ENCODE data around the gene TMEM120B.
A peak's percentile ranks its signal among the peaks of the same experiment; 100 is the strongest.
"Not testable (repeated sequence)": the region's sequence is repeated elsewhere in the genome, so short reads cannot be mapped to it uniquely, and the experiment has no call there.

TMEM120B gene

DNA sequence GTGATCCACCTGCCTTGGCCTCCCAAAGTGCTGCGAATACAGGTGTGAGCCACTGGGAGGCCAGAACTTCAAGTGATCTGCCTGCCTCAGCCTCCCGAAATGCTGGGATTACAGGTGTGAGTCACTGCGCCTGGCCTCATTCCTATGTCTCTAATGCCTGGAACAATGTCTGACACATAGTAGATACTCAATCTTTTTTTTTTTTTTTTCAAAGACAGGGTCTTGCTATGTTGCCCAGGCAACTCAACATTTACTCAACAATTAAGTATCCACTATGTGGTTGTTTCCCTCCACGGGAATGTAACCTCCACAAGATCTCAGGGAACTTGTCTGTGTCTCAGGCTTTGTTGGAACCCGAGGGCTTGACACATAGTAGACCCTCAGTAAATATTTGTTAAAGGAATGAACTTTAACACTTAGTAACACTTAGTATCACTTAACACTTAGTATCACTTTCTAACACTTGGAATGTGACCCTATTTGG lies 3.0 kb upstream of the TMEM120B start:
- DNase-seq = no peak

DNA sequence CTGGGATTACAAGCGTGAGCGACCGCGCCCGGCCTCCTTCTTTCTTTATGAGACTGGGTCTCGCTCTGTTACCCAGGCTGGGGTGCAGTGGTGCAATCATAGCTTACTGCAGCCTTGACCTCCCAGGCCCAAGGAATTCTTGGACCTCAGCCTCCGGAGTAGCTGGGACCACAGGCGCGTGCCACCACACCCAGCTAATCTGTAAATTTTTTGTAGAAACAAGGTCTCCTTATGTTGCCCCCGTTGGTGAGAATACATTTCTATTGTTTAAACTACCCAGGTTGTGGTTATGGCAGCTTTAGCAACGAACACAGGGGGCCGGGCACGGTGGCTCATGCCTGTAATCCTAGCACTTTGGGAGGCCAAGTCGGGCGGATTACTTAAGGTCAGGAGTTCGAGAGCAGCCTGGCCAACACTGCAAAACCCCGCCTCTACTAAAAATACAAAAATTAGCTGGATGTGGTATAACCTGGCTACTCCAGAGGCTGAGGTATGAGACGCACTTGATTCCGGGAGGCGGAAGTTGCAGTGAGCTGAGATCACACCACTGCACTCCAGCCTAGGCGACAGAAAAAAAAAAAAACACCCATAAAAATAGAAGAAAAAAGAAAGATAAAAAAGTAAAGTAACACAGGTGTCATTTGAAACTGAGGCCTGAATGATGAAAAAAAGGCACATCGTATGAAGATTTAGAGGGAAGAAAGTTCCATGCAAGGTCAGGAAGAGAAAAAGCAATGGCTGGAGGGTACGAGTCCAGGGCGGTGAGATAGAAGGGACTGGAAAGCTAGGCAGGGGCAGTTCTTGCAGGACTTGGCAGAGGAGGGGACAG lies 977 bp upstream of the TMEM120B start:
- DNase-seq = no peak

DNA sequence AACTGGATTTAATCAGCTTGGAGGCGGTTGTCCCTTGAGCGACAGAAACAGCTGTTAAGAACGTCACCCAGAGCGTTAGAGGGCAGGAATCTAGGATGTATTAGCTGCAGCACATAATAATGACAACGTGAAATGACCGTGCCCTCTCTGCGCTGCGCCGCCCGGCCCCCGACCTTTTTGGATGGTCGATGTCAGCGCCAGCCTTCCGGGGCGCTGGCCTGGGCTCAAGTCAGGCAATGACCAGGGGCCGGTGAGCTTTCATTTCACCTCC lies 427 bp upstream of the TMEM120B start:
- DNase-seq = peak; percentile 24

DNA sequence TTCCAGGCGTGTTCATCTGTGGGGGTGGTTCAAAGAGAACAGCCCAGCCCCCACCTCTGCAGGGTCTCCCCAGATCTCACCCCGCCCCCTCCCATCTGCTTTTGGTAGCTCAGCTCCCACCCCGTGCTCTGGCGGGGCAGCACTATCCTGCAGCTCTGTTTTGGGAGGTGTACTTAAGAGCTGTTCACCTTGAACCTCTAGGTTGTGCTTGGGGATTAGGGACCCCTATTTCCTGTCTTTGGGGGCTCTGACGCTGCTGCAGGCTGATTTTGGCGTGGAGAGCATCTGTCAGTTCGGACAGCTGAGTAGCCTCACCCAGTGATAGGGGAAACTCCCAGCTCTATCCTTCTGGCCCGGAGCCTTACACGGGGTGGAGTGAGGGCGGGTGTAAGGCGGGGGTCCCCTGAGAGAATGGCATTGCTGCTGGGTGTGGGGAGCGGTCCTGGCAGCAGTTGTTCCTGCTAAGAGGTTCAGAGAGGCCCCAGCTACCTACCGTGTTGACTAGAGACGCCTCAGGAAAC lies 765 bp downstream of the TMEM120B start:
- no peak for DNase-seq

DNA sequence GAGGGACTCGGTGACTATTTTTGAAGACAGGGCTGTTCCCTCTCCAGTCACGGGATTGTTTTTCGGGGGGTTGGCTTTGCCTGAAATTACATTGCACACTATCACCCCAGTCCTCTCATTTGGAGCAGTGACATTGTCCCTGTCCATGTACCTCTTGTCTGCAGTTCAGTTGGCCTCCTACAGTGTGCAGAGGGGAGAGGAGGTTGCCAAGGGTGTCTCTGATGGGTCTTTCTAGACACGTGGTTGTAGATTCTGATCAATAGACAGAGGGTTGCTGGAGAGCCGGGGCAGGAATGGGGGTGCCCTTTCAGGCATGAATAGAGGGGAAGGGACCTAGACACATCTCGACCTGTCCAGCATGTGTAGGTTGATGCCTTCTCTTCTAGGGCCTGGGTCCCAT lies 1.2 kb downstream of the TMEM120B start:
- DNase-seq = no peak

DNA sequence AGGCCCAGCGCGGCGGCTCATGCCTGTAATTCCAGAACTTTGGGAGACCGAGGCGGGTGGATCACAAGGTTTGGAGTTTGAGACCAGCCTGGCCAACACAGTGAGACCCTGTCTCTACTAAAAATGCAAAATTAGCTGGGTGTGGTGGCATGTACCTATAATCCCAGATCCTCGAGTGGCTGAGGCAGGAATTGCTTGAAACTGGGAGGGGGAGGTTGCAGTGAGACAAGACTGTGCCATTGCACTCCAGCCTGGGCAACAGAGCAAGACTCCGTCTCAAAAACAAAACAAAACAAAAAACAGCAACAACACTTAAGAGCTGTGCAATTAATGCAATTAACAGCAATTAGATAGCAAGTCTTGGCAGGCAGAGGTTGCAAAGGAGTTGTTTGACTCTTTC lies 2.5 kb downstream of the TMEM120B start:
- not testable (repeated sequence) for DNase-seq

DNA sequence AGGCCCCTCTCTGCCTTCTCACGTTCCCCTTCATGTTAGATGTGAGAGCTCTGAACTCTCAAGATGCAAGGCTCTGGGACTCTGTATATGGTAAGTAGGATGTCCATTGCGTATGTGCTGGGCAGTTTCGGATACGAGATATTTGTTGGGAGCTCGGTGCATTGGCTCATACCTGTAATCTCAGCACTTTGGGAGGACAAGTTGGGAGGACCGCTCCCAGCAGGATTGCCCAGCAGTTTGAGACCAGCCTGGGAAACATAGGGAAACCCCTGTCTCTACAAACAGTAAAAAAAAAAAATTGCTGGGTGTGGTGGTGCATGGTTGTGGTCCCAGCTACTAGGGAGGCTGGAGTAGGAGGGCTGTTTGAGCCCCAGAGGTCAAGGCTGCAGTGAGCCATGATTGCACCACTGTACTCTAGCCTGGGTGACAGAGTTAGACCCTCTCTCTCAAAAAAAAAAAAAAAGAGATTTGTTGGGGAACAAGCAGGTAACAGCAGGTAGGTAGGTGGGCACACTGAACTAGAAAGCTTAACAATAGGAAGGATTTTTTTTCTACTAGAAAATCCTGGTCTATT lies 3.4 kb downstream of the TMEM120B start:
- no peak for DNase-seq

DNA sequence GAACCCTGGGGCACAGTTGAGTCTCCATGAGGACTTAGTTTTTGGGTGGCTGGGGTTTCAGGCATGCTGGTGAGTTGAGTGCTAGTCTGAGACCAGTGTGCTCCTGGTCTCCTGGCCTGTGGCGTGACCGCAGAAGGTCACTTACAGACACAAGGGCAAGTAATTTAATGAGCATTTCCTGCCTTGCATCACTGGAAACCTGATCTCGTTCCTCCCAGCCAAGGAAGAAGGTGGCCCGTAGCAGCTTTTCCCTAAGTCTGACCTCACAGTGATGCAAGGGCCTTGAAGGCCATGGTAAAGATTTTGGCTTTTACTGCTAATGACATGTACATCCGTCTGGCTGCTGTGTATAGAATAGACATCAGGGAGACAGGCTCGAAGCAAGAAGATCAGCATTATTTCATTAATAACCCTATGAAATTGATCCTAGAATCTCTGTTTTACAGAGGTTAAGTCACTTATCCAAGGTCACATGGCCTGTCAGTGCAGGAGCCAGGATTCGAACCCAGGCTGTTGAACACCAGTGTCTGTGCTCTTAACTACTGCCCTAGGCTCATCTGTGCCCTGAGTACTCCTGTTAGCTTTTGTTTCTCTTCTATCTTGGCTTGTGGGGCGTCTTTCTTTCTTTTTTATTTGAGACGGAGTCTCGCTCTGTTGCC lies 4.6 kb downstream of the TMEM120B start:
- no peak for DNase-seq

DNA sequence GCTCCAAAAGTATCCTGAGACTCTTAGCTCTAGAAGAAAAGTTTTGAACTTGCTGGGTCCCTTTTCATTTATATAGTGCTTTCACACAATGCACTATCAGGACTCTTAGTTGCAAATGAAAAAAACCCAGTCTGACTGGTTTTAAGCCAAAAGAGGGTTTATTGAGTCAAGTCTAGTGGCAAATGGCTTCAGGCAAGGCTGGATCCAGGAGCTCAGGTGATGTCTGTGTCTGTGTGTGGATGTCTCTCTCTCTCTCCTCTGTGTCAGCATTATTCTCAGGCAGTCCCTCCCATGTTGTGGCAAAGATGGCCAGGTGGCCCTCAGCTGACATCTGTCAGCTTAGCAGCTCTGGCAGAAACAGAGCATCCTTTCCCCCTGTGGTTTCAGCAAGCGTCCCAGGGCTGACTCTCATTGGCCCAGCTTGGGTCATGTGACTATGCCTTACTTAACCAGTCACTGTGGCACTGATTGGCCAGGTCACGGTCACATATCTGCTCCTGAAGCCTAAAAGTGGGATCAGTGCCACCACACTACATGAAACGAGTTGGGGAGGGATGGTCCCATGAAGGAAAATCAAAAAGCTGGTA lies 6.2 kb downstream of the TMEM120B start:
- DNase-seq = no peak

DNA sequence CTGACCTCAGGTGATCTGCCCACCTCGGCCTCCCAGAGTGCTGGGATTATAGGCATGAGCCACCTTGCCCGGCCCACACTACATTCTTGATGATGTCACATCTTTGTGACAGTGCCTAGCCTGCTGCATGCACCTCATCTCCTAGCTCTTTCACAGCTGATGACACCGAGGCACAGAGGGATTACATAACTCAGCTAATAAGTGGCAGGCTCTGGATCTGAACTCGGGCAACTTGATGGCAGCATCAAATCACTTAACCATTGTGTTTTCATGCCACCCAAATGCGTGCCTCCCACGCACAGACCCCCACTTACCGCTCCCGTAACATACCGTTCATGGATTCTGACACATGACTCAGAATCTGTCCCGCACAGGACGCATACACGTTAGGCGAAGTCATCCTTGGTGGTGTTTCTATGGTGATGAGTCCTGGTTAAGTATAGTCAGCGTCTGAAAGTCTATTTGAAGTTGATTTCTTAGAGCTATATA lies 7.4 kb downstream of the TMEM120B start:
- DNase-seq = no peak

DNA sequence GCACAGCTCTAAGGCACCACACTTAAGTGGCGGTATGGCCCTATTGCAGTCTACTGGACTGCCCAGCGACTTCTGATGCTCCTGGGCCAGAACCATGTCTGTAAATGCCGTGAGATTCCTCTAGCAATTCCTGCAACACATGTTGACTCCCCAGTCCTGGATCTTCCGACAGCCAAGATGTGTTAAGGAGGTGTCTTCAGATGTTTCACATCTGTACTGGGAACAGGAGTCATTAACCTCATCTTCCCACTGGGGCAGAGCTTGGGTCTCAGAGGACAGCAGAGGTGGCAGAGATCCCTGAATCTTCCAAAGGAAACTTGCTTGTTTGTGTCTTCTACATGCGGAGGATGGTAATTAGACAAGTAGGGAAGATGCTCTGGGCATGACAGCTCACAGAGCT lies 8.2 kb downstream of the TMEM120B start:
- DNase-seq = no peak

DNA sequence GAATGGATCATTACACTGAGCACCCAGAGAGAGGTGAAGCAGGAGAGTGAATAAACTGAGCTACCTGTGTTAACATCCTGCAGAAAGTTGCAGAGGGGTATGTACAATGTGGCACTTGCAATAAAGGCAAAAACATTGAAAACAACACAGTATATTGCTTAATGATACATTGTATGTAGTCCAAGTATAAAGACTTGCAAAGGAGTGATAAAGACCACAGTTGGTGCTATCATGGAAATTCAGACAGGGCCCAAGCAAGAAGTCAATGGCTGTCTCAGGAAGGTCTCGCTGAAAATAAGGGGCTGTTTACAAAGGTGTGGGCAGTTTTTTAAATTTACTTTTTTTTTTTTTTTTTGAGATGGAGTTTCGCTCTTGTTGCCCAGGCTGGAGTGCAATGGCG lies 10.0 kb downstream of the TMEM120B start:
- DNase-seq = no peak

DNA sequence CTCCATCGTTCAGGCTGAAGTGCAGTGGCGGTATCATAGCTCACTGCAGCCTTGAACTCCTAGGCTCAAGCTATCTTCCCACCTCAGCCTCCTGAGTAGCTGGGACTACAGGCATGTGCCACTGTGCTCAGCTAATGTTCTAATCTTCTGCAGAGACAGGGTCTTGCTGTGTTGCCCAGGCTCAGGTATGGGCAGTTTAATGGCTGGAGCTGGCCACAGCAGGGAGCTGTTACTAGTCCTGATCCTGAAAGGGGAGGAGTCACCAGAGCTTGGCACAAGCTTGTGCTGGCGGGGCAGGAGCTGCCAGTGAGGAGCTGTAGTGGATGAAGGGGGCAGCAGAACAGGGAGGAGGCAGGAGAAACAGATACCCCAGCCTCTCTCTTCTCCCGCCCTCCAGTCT lies 10.6 kb downstream of the TMEM120B start:
- DNase-seq = no peak

DNA sequence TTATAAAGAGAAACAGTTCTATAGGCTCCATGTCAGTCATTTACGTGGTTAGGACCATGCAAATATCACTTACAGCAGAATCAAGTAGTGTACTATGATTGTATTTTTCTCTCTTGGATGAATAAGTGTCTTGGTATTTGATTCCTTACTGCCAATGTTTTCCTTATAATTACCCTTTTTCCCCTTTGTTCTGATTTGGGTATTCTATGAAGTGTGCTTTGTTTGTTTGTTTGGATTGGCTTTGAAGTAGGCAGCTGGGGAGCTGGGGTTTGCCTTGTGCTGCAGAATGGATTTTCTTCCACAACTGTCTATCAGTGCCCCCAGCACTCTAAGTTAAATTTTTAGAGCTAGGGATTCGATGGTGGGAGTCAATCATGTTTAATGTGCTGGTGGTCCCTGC lies 12.4 kb downstream of the TMEM120B start:
- DNase-seq = no peak

DNA sequence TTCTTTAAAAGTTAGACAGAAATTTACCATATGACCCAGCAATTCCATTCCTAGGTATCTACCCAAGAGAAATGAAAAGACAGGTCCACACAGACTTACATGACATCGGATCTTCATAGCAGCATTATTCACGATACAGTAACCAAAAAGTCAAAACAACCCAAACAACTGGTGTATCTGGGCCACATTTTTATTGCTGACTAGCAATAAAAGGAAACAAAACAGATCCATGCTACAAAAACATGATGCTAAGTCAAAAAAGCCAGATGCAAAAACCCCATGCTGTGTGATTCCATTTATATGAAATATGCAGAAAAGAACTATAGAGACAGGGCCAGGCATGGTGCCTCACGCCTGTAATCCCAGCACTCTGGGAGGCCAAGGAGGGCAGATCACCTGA lies 12.9 kb downstream of the TMEM120B start:
- DNase-seq = no peak

DNA sequence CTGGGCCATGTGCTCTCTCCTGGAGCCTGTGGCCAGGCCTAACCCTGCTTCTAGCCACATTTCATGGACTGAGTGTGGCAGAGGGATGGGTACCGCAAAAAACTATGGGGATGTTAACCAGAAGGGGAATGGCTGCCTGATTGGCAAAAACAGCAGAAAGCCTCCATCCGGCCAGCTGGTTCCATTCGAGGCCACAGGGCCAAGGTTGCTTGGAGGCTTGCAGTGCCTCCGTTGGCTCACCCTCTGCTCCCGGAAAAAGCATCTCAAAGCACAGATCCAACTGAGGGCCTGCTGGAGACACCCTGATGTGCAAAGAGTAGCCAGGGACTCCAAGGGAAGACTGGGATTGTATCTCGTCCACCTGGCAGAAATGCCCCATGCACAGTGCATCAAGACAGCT lies 16.5 kb downstream of the TMEM120B start:
- DNase-seq = no peak

DNA sequence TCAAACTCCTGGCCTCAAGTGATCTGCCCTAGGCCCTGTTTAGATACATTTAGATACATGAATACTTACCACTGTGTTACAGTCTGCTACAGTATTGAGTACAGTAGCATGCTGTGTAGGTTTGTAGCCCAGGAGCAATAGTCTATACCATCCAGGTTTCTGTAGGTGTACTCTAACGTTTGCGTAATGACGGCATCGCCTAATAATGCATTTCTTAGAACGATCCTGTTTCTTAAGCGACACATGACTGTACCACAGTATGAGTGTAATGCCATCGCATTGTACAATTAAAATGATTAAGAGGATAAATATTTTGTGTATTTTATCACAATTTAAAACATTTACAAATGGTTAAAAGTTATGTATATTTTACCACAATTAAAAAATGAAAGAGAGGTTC lies 18.9 kb downstream of the TMEM120B start:
- no peak for DNase-seq

DNA sequence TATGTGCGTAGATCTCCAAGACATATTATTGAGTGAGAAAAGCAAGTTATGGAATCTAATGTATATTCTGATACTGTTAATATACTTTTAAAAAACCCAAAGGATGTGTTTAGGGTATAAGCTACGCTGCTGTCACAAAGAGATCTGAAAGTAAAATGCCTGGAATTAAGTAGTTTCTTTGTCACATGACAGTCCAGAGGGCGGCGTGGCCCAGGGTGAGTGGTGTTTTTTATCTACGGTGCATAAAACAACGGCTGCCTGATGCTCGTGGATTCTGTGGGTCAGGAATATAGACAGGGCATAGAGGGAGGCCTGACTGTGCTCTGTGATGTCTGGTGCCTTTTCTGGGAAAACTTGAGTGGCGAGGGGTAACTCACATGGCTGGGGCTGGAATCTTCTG lies 21.3 kb downstream of the TMEM120B start:
- no peak for DNase-seq

DNA sequence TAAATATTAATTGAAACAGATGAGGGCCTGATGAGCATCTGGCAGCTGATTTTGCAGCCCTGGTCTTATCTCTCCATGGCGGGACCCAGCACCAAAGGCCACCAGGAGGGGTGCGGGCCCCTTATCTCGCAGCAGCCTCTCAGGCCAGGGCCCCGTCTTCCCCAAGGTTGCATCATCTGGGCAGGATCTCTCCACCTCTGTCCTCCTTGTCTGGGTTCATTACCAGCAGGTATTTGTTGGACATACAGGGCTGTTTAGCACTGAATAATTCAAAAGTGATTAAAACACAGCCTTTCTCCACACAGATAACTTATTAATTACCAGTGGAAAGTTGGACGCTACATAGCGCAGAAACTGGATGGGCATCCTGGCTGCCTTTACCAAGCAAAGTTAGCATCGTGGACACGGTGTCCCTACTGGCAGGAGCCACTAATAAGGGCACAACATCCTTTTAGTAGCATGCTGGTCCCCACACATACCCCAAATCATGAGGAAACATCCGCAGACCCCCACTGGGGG lies 25.8 kb downstream of the TMEM120B start:
- DNase-seq = no peak

DNA sequence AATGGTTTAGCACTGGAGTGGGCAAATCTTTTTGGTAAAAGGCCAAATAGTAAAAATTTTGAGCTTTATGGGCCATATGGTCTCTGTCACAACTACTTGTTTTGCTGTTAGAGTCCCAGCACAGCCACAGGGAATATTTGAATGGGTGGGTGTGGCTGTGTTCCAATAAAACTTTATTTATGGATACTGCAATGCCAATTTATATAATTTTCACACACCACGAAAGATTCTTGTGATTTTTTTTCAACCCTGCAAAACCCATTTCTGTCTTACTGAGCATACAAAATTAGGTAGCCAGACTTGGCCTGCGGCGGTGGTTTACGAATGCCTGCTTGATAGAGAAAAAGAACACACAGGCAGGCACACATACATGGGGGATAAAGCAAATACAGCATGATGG lies 28.3 kb downstream of the TMEM120B start:
- DNase-seq = no peak

DNA sequence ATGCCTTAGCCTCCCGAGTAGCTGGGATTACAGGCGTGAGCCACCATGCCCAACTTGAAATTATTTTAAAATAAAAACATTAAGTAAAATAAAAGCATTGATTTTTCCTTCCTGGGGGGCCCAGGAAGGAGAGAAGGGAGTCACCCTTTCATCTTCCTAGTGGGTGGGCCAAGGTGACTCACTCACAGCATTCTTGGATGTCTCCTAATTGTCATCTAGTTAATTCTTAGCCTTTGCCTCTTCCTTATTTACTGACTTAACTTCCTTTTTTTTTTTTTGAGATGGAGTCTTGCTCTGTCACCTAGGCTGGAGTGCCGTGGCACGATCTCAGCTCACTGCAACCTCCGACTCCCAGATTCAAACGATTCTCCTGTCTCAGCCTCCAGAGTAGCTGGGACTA lies 29.2 kb downstream of the TMEM120B start:
- DNase-seq = no peak

DNA sequence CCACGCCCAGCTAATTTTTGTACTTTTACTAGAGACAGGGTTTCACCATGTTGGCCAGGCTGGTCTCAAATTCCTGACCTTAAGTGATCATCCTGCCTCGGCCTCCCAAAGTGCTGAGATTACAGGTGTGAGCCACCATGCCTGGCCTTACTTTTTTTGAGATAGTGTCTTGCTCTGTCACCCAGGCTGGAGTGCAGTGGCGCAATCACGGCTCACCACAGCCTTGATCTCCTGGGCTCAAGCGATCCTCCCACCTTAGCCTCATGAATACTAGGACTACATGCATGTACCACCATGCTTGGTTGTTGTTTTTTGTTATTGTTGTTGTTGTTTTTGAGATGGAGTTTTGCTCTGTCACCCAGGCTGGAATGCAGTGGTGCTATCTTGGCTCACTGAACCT lies 33.0 kb downstream of the TMEM120B start:
- DNase-seq = not testable (repeated sequence)

DNA sequence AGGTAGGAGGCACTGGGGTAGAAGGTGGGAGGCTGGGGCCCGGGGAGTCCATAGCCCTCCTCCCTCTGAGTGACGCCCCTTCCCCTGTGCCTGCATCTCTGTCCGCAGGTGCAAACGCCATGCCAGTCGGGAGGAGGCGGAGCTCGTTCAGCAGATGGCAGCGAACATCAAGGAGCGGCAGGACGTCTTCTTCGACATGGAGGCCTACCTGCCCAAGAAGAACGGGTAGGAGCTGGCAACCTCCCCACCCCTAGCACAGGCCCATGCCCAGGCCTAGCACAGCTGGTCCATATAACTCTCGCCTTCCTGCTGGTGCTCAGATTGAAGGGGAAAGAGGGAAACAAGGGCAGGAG lies 35.6 kb downstream of the TMEM120B start:
- DNase-seq = no peak

Measured in stimulated activated CD4-positive, alpha-beta T cell treated with anti-CD3 and anti-CD28 coated beads, Interleukin-4, amount 100 ng/mL, for 24 hours (primary cell).